Spleen (tissue), 13 donors: ENCODE results near the gene CHFR. TPM values are rescaled to one million over a fixed set of nuclear protein-coding genes. Genes with fewer than 3 reads are reported as not detected.
A peak's percentile ranks its signal among the peaks of the same experiment; 100 is the strongest.
"Not testable (repeated sequence)": the region's sequence is repeated elsewhere in the genome, so short reads cannot be mapped to it uniquely, and the experiment has no call there.

ENCODE experiments used
- DNase-seq: peaks from one replicate; pipeline ENCODE4 v3.0.0-alpha.2; 2020
- H3K27ac ChIP-seq, 8 donors: fragments of 200-600 bp; sonication (generic) in 7 of 8; 1 replicate in 4 of 8; 2 replicates in 4 of 8; pipeline versions ENCODE4 v1.5.0 to v1.8.0; 2016 to 2021; ENCODE audit warnings: inconsistent platforms in 4 of 8, mild to moderate bottlenecking in 4 of 8, moderate library complexity in 1 of 8
- H3K27me3 ChIP-seq, 7 donors: fragments of 200-600 bp; sonication (generic) in 6 of 7; replicated peaks in 1 of 7; 1 replicate in 4 of 7; 2 replicates in 3 of 7; pipeline versions ENCODE4 v1.5.0 to v1.8.0; 2016 to 2021; ENCODE audit warnings: inconsistent platforms in 3 of 7, mild to moderate bottlenecking in 1 of 7
- H3K36me3 ChIP-seq, 6 donors: fragments of 200-600 bp; sonication (generic) in 5 of 6; 1 replicate in 4 of 6; 2 replicates in 2 of 6; pipeline versions ENCODE4 v1.5.0 to v1.8.0; 2016 to 2021; ENCODE audit warnings: inconsistent platforms in 2 of 6
- H3K4me1 ChIP-seq, 6 donors: fragments of 200-600 bp; sonication (generic) in 5 of 6; 1 replicate in 3 of 6; 2 replicates in 3 of 6; pipeline versions ENCODE4 v1.5.0 to v1.8.0; 2016 to 2021; ENCODE audit warnings: inconsistent platforms in 3 of 6
- H3K4me3 ChIP-seq, 8 donors: fragments of 200-600 bp; sonication (generic) in 7 of 8; 1 replicate in 4 of 8; 2 replicates in 4 of 8; pipeline versions ENCODE4 v1.5.0 to v1.8.0; 2016 to 2021; ENCODE audit warnings: inconsistent platforms in 4 of 8, mild to moderate bottlenecking in 4 of 8, moderate library complexity in 2 of 8
- H3K9me3 ChIP-seq, 8 donors: fragments of 200-600 bp; sonication (generic) in 7 of 8; 1 replicate in 4 of 8; 2 replicates in 4 of 8; pipeline versions ENCODE4 v1.5.0 to v1.8.0; 2016 to 2021; ENCODE audit warnings: inconsistent platforms in 4 of 8
- CTCF ChIP-seq, 11 experiments: fragments of 200-600 bp in 7 of 11; fragments of 450-650 bp in 4 of 11; sonication (generic) in 4 of 11; IDR thresholded peaks in 8 of 11; conservative IDR thresholded peaks in 3 of 11; 1 replicate in 7 of 11; 2 replicates in 4 of 11; pipeline versions ENCODE4 v1.4.0 to v1.8.0; 2016 to 2021; ENCODE audit warnings: antibody characterized with exemption in 11 of 11, inconsistent platforms in 4 of 11, mild to moderate bottlenecking in 1 of 11
- POLR2A ChIP-seq, 3 donors: fragments of 450-650 bp; IDR thresholded peaks; one replicate each; pipeline ENCODE4 v1.5.1; 2017; ENCODE audit warnings: antibody characterized with exemption in 3 of 3, mild to moderate bottlenecking in 1 of 3
- POLR2AphosphoS5 ChIP-seq, 3 donors: sonication (generic); formaldehyde crosslinking; IDR thresholded peaks; one replicate each; pipeline ENCODE4 v1.5.1; 2017; ENCODE audit warnings: antibody characterized with exemption in 3 of 3
- WGBS, 5 donors: extraction: QIAGEN DNeasy Blood & Tissue Kit in 3 of 5; methylation state at CpG; one replicate each; pipeline versions ENCODE4 v1.1.5 to v1.1.7; 2013 to 2018; 5-methylcytosine and 5-hydroxymethylcytosine counted together
- intact Hi-C: fragments of 100-400 bp; cut with DNase I; formaldehyde crosslinking; loops from one replicate; pipeline ENCODE4 v1.15.0; 2023; ENCODE audit warnings: low total_unique reads
- long read RNA-seq, 2 donors: transcript quantifications; one replicate each; lab custom pipeline, GENCODE V29; 2026
- polyA plus RNA-seq, 3 donors: library from polyadenylated mRNA; stranded (reverse); fragments of 200-250 nt; gene quantifications; one replicate each; pipeline ENCODE4 v1.2.1, GENCODE V29; 2013
- total RNA-seq, 7 donors: library from RNA; depleted of rRNA in 3 of 7; stranded (reverse); fragments of >200 nt in 3 of 7; fragmentation: NEBNext Ultra II Directional in 4 of 7; extraction: Animal tissue kit (Norgen Biotek cat#: 25700) in 4 of 7; gene quantifications; one replicate each; pipeline versions ENCODE4 v1.1.0 to v1.2.1, GENCODE V29; 2016 to 2021
- donor health status: healthy with polysubstance abuse.
- donor health status: DM: no; HTN: no; CAD: no; lungs with moderate emphysema.
- donor health status: DM: no; HTN: no; CAD: no.
- donor health status: Bipolar disorder and iron deficiency.
- donor health status: healthy.
- donor health status: DM: no; HTN: no; CAD: no.
- donor health status: DM: yes; HTN: yes; CAD: no.

The CHFR gene, protein sequence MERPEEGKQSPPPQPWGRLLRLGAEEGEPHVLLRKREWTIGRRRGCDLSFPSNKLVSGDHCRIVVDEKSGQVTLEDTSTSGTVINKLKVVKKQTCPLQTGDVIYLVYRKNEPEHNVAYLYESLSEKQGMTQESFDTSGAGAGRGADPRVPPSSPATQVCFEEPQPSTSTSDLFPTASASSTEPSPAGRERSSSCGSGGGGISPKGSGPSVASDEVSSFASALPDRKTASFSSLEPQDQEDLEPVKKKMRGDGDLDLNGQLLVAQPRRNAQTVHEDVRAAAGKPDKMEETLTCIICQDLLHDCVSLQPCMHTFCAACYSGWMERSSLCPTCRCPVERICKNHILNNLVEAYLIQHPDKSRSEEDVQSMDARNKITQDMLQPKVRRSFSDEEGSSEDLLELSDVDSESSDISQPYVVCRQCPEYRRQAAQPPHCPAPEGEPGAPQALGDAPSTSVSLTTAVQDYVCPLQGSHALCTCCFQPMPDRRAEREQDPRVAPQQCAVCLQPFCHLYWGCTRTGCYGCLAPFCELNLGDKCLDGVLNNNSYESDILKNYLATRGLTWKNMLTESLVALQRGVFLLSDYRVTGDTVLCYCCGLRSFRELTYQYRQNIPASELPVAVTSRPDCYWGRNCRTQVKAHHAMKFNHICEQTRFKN
- 10 to 100 TPM; 60.4 to 87.2 (median 68.1) TPM for total RNA-seq
- 10 to 100 TPM; 26.7 to 46.1 (median 41.8) TPM for polyA plus RNA-seq
- long read RNA-seq, donor 1, partial matches to known transcripts = 0 of 1 reads
- long read RNA-seq, donor 1, other reads (novel, unspliced or antisense) = 0 of 1 reads
- long read RNA-seq, donor 2, partial matches to known transcripts = 0 of 3 reads
- long read RNA-seq, donor 2, other reads (novel, unspliced or antisense) = 0 of 3 reads

- Histone ChIP-seq H3K36me3 (peaks cover 0 to 29% (median 11%) of the 10 kb centered on the region in 6 donors), H3K27me3 (no peaks in the 10 kb centered on the region), H3K9me3 (peaks cover 0 to 7% (median 0%) of the 10 kb centered on the region in 8 donors), H3K27ac (peak within 1 kb of the TSS; percentile 97 to 99 (median 98)), H3K4me1 (peaks cover 10 to 39% (median 24%) of the 10 kb centered on the region in 6 donors), H3K4me3 (peak within 1 kb of the TSS; percentile 82 to 95 (median 89))
- intact Hi-C loops = loop anchor here (10.0 kb wide), 1 partner anchor 63 kb away; the partner anchor contains the start of gene GOLGA3
- TF ChIP-seq CTCF (IDR thresholded peaks at IDR 0.05 in 8 of 11, conservative IDR thresholded peaks at IDR 0.05 in 3 of 11) (peak in 2 of 11 experiments; percentile 10 to 41), POLR2AphosphoS5 (IDR thresholded peaks at IDR 0.05) (peak; percentile 90 to 93 (median 90)), POLR2A (IDR thresholded peaks at IDR 0.05) (no peak)
- DNase-seq = peak; percentile 100
- 1 to 4% (median 3%) methylated on average over 49 to 84 of the region's 84 CpGs for WGBS, 5 donors
These were observed at the start of gene CHFR for GRCh38 chr12:132887513-132888351. Gene CHFR (minus strand): TSS chr12:132887605. CDS start chr12:132887328, 277 bp downstream.

DNA sequence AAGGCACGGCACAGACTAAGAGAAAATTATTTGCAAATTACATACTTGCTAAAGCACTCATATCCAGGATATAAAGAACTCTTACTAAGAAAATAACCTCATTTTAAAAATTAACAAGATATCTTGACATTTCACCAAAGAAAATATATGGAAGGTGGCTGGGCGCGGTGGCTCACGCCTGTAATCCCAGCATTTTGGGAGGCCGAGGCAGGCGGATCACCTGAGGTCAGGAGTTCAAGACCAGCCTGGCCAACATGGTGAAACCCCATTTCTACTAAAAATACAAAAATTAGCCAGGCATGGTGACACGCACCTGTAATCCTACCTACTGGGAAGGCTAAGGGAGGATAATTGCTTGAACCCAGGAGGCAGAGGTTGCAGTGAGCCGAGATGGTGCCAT lies 49.5 kb upstream of the CHFR start:
- H3K27ac ChIP-seq, H3K27me3 ChIP-seq, H3K4me3 ChIP-seq, H3K4me1 ChIP-seq, DNase-seq, intact Hi-C loops: not testable (repeated sequence)
- Histone ChIP-seq H3K9me3 (peaks cover 14 to 100% (median 92%) of the 10 kb centered on the region in 8 donors), H3K36me3 (peaks cover 3 to 55% (median 17%) of the 10 kb centered on the region in 6 donors)
- WGBS, 5 donors = 94 to 99% (median 96%) methylated on average over 8 of the region's 8 CpGs

- no peaks in the 10 kb centered on the region for H3K4me1 ChIP-seq
- DNase-seq = no peak
- 89 to 99% (median 93%) methylated on average over 2 of the region's 2 CpGs for WGBS, 5 donors
- H3K4me3 ChIP-seq = no peak overlapping the region
- intact Hi-C loops = no loop called here
- peaks cover 17 to 100% (median 92%) of the 10 kb centered on the region in 8 donors for H3K9me3 ChIP-seq
- peaks cover 3 to 55% (median 13%) of the 10 kb centered on the region in 6 donors for H3K36me3 ChIP-seq
- H3K27me3 ChIP-seq = no peaks in the 10 kb centered on the region
- no peak overlapping the region for H3K27ac ChIP-seq
- TF ChIP-seq POLR2AphosphoS5 (IDR thresholded peaks at IDR 0.05) (no peak), POLR2A (IDR thresholded peaks at IDR 0.05) (no peak), CTCF (IDR thresholded peaks at IDR 0.05 in 8 of 11, conservative IDR thresholded peaks at IDR 0.05 in 3 of 11) (no peak)
These were observed 48.8 kb upstream of the CHFR start for GRCh38 chr12:132936163-132936562.

DNA sequence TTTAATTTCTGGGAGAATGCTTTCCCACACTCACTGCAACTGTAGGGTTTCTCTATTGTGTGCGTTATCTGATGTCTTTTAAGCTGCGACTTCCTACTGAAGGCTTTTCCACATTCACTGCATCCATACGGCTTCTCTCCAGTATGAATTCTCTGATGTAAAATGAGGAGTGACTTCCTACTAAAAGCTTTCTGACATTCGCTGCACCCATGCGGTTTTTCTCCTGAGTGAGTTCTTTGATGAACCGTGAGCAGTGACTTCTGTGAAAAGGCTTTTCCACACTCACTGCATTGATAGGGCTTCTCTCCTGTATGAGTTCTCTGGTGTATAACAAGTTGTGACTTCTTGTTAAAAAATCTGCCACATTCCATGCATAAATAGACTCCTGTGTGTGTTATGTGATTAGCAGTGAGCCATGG lies 39.0 kb upstream of the CHFR start:
- WGBS, 5 donors = 94 to 98% (median 97%) methylated on average over 6 of the region's 6 CpGs
- intact Hi-C loops = no loop called here

More for the DNA sequence above, 39.0 kb upstream of the CHFR start:
- H3K27me3 ChIP-seq = no peaks in the 10 kb centered on the region
- peak overlapping the region in 1 of 8 donors; percentile 3 for H3K4me3 ChIP-seq
- DNase-seq = no peak
- H3K27ac ChIP-seq = no peak overlapping the region
- H3K9me3 ChIP-seq = peaks cover 55 to 100% (median 100%) of the 10 kb centered on the region in 8 donors
- H3K36me3 ChIP-seq = peaks cover 2 to 83% (median 51%) of the 10 kb centered on the region in 6 donors
- H3K4me1 ChIP-seq = no peaks in the 10 kb centered on the region
- TF ChIP-seq POLR2AphosphoS5 (IDR thresholded peaks at IDR 0.05) (no peak), CTCF (IDR thresholded peaks at IDR 0.05 in 8 of 11, conservative IDR thresholded peaks at IDR 0.05 in 3 of 11) (no peak), POLR2A (IDR thresholded peaks at IDR 0.05) (no peak)
